Activated CD4-positive, alpha-beta T cell treated with anti-CD3 and anti-CD28 coated beads, Interleukin-2, amount 50 U/mL, for 16 hours (primary cell): ENCODE measurements around the gene UBE2G2.
A peak's percentile ranks its signal among the peaks of the same experiment; 100 is the strongest.

Experiments
- DNase-seq: peaks from one replicate; pipeline ENCODE4 v3.0.0-alpha.2; 2020

UBE2G2 gene, protein sequence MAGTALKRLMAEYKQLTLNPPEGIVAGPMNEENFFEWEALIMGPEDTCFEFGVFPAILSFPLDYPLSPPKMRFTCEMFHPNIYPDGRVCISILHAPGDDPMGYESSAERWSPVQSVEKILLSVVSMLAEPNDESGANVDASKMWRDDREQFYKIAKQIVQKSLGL

DNA sequence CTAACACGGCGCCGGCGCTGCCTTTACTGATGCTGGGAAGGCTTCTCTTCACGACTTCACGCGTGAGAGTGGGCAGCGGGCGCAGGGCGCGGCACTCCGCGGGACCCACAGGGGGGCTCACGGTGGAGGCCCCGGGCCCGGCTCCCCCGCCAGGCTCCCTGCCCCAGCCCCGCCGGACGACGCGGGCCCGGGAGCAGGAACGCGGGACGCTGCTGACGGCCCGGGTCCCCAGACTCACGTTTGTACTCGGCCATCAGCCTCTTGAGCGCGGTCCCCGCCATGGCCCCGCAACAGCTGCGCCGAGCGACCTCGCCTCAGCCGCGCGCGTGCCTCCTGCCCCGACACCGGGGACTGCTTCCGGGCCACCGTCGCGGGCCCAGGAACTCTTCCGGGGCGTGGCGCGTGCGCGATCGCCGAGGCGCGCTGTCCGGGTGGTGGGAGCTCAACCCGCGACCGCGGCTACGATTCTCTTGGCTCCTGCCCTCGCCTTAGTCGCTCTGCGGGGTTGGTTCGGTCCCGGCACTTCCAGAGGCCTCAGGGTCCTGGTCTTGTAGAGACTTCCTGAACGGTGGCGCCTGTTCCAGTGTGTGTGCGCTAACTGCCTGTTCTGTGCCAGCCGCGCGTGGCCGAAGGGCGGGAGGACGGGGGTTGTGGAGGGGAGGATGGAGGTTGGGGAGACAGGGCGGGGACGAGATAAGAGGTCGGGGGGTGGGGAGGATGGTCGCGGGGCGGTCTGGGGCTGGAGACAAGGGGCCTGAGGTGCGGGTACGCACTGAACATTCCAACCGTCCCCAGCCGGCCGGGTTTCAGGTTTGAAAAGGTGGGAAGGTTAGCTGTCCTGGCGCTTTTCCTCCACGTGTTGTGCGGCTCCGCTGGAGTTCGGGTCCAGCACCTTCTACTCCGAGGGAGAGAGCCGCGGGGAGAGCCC lies at the start of gene UBE2G2:
Gene UBE2G2, minus strand, starts transcription at position 353 of the 928 bp plus-strand sequence. Its CDS starts 72 bp downstream, at position 281.
- DNase-seq = peak; percentile 90

- no peak for DNase-seq
Observed at GRCh38 chr21:44850905-44851657, 49.5 kb upstream of the UBE2G2 start.

DNA sequence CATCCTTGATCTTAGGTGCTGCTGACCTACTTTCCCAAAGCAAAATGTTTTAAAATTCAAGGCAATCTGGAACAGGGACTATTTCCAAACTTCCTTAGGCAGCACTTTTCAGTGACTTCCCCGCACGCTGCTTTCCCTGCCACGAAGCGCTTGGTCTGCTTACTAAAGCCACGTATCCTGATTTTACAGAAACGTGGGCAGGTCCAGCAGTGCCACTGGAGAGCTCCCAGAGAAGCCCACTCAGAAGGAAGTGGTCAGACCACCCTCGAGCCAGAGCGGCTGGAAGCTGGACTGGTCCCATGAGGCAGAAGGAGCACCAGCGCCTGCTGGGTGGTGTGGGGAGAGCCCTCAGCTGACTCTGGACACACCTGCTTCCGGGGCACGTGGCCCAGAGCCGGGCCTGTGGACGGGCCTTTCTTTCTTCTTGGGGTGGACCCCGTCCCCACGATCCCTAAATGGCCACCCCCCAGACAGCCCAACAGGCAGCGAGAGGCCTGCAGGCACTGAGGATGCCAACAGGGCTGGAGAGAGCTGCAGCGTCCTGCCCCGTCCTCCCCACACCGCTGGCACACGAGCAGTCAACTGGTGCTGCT lies 48.7 kb upstream of the UBE2G2 start:
- DNase-seq = no peak

GRCh38 chr21:44849616-44850130 lies 48.1 kb upstream of the UBE2G2 start:
- no peak for DNase-seq

DNA sequence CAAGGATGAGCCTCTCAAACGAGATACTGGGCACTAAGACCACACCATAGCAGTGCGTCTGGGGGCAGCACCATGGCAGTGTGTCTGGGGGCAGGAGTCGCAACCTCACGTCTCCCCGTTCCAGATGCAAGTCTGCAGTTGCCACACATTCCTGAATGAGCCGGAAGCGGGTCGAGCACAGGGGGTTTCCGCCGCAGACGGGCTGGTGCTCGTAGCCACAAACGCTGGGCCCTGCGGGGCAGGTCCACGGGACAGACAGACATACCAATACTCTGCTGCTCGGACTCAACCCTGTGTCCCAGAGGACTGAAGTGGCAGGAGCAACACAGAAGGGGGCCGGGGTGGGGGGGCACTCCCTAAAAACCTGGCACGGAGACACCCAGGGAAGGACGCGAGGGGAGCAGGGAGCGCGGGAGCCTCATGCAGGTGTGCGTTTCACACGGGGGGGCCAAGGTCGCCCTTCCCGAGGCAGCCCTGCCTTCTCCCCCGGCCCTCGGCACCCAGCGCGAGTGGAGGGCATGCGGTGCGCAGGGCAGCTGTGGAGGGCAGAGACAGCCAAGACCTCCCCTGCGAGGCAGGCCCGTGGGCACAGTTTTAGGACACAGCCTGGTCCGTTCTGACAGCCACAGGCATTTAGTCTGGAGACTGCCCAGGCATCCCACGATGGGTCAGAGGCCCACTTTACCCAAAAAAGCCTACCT lies 47.4 kb upstream of the UBE2G2 start:
- DNase-seq = no peak

DNA sequence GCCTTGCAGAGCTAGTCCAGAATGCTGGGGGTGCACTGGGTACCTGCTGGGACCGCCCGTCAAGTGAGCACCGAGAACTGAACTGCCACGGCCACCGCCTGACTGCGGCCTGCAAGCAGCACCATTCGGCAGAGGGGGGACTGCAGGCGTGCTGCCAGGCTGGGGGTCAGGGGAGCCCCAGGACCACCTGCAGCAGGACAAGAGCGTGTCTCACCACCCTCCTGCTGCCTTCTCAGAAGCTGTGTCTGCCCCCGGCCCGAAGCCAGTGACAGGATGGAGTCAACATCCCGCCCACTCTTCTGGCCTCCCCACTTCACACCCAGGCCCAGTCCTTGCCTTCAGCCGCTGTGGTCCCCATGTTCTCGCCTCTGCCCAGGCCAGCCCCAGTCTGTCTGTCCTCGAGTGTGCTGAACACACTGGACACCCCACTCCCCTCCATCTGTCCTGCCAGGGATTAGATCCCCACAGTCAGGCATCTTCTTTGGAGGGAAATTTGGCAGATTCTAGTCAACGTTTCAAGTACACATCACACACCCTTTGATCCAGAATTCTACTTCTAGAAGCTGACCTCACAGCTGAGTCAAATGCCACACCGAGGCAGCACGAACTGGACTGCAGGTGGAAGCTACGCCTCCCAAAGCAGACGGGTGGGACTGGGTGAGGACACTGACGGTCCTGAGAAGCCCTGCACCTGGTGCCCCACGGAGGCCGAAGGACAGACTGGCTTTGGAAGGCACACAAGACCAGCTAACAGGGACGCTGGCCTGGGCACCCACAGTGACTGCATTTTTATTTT lies 45.8 kb upstream of the UBE2G2 start:
- DNase-seq = no peak

GRCh38 chr21:44846485-44847260 lies 45.1 kb upstream of the UBE2G2 start:
- no peak for DNase-seq

- DNase-seq = no peak
Observed at GRCh38 chr21:44846224-44846484, 44.5 kb upstream of the UBE2G2 start.

DNA sequence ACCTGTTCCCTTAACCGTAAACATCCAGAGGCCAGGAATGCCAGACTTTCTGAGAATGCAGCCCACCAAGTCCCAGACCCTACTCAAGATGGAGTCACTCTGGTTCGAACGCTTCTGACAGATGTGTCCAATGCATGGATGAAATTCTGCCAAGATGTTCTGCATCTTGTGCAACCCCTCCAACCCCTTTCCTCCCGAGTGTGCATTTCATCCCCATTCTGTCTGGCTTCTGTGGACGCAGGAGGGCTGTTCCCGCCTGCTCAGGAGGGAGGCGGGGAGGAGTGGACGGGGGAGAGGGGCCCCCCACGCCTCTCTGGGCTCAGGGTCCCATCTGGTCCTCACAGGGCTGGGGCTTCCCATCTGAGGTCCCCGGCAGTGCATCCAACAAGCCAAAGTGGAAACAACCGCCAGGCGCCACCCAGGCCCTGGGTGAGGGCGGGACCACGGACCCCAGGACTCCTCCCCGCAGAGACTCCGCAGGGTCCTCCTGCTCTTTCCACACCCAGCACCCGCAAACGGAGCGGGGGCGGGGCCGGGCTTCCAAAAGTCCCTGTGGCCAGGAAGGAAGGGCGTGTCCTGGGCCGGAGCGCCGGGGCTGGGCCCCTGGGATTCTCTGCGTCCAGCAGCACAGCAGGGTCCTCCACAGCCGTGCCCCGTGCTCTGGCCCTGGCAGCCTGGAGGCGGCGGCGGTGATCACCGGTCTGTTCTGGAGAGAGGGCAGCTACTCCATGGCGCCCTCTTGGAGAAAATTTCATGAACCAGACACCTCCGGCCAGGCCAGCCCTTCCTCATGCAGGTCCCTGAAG lies 44.0 kb upstream of the UBE2G2 start:
- peak; percentile 59 for DNase-seq

GRCh38 chr21:44844256-44844655 lies 42.6 kb upstream of the UBE2G2 start:
- no peak for DNase-seq

DNA sequence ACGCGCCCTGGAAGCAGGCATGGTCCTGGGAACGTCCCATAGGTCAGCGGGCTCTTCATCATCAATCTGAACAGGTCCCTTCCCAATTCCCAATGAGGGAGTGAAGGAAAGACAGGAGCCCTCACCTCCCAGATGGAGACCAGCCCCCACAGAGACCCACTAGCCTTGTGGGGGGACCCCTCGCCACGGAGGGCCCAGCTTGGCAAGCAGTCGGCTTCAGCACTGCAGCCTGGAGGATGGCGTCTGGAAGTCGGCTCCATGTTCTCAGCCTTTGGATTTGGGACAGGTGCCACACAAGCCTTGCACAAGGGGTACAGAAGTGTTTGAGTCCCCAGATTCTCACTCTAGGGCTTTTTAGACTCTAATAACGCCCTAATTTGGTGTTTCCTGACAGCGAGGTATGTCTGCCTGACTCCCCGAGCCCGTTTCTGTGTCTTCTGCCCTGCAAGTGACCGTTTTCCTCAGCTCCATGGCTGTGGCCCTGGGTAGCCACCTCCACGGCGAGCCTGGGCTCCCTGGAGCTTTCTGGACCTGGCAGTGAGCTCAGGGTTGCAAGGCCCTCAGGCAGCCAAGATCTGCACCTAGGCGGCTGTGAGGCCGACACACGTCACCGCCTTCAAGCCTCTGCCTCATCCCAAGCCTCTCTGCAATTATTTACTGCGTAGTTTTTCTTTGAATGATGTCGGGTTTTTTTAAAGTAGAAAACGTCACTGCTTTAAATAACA lies 41.3 kb upstream of the UBE2G2 start:
- no peak for DNase-seq

- DNase-seq = no peak
Observed at GRCh38 chr21:44842087-44842486, 40.5 kb upstream of the UBE2G2 start.

GRCh38 chr21:44840771-44841170 lies 39.2 kb upstream of the UBE2G2 start:
- no peak for DNase-seq

DNA sequence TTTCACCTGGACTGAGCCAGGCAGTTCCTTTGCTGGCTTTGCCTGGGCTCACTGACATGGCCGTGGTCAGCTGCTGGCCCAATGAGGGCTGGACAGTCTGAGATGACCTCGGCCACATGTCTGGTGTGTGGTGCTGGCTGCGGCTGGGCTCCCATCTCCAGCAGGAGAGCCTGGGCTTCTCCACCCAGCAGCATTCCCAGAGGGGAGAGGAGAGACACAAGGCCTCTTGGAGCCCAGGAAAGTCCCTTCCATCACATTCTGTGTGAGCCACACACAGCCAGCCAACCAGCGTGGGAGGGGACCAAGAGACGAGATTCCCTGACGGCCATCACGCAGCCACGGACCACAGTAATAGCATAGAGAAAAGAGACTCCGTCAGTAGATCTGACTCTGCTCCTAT lies 37.3 kb upstream of the UBE2G2 start:
- DNase-seq = no peak

DNA sequence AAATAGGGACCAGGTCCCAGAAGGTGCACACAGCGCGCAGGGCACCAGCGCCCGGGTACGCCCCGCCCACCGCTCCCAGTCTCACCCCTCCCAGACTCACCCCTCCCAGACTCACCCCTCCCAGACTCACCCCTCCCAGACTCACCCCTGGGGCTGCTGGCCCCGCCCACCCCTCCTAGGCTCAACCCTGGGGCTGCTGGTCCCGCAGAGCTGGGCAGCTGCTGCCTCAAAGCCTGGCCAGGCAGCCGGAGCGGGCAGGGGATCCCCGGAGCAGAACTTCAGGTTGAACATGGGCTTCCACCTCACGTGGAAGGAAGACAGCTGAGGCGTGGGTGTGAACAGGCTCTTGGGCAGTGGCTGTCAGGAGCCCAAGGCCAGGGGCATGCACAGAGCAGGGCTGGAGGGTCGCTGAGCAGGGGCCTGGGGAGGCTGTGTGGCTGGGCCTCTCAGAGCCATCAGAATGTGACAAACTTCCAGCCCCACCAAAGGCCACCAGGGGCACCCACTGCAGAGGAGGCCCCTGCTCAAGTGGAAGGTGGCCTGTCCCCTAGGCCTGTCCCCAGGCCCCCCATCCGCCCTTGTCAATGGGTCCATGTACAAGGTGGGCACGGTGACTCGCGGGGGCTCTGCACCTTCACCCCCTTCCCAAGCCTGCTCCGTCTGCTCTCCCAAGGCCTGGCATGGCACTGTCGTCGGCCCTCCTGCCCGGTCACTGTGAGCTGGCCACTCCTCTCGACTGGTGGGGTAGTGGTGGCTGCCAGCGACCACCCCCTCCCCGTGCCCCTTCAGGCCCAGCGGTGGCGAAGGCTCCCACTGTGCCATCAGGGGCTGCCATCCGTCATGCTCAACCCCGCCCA lies 36.6 kb upstream of the UBE2G2 start:
- no peak for DNase-seq

GRCh38 chr21:44837537-44837936 lies 35.9 kb upstream of the UBE2G2 start:
- DNase-seq = no peak

DNA sequence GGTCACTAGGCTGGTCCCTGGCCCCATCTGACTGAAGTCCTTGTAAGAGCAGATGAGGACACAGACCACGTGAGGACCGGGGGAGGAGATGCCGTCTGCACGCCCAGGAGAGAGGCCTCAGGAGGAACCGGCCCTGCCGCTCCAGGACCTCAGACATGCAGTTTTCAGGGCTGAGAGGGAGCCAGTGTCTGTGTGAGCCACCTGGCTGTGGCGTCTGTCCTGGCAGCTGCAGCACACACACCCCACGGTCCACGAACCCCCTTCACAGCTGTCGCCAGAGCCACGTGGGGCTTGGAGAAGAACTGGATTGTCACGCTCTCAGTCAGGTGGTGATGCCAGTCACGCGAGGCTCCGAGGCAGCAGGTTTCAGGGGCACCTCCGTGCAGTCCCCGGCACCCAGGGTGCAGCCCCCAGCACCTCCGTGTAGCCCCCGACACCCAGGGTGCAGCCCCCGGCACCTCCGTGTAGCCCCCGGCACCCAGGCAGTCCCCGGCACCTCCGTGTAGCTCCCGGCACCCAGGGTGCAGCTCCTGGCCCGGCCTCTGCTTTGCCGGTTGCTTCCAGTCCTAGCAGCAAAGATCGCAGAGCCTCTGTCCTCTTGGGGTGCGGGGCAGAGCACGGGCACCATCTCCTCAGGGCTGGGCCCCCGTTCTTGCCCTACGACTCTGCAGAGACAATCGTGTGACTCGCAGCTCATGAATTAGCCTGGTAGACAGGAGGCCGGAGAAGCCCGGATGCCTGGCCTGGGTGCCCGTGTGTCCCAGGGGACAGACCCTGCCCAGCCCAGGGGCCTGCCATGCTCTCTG lies 35.2 kb upstream of the UBE2G2 start:
- DNase-seq = no peak

- no peak for DNase-seq
Observed at GRCh38 chr21:44836349-44836665, 34.7 kb upstream of the UBE2G2 start.
